ENCODE measurements around the gene CENPS.

The CENPS gene

DNA sequence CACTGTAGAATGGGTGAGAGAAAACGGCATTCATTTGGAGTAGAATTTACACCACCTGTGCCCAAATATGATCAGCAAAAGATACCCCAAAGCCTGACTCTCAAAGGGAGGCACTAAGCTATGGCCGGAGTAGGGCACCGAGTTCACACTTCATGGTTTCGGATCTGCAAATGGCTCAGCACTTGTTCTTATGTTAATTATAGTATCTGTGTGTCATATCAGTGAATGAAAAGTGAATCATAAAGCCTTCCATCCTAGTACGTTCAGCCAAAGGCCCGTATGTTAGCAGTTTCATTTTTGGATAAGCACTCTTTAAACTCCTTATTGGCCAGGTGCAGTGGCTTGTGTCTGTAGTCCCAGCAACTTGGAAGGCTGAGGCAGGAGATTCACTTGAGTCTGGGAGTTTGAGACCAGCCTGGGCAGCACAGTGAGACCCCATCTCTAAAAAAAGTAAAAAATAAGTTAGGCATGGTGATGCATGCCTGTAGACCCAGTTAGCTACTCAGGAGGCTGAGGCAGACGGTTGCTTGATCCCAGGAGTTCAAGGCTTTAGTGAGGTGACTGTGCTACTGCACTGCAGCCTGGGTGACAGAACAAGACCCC is 14.7 kb downstream of the CENPS start:
- TF ChIP-seq, protein P1, sequence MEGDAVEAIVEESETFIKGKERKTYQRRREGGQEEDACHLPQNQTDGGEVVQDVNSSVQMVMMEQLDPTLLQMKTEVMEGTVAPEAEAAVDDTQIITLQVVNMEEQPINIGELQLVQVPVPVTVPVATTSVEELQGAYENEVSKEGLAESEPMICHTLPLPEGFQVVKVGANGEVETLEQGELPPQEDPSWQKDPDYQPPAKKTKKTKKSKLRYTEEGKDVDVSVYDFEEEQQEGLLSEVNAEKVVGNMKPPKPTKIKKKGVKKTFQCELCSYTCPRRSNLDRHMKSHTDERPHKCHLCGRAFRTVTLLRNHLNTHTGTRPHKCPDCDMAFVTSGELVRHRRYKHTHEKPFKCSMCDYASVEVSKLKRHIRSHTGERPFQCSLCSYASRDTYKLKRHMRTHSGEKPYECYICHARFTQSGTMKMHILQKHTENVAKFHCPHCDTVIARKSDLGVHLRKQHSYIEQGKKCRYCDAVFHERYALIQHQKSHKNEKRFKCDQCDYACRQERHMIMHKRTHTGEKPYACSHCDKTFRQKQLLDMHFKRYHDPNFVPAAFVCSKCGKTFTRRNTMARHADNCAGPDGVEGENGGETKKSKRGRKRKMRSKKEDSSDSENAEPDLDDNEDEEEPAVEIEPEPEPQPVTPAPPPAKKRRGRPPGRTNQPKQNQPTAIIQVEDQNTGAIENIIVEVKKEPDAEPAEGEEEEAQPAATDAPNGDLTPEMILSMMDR (IDR thresholded peaks at IDR 0.05; ENCODE audit: low read depth, low read length): no peak
- no peak overlapping the region for H3K4me3 ChIP-seq (ENCODE audit: low read depth, low read length)

DNA sequence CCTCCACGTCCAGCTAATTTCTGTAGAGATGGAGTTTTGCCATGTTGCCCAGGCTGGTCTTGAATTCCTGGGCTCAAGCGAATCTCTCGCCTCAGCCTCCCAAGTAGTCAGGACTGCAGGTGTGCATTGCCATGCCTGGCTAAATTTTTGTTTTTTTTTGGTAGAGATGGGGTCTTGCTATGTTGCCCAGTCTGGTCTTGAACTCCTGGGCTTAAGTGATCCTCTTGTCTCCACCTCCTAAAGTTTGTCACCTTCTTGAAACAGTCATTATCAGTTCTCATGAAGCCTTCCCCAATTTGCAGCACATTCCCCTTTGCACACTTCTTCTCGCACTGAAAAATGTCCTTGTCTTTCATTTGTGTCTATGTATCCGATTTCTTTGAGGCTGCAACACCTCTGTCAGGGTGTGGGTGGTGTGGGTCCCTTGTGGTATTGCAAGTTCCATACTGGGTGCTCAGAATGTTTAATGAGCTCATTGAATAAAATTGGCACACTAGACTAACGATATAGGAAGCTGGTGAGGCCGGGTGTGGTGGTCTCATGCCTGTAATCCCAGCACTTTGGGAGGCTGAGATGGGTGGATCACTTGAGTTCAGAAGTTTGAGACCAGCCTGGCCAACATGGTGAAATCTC is 16.7 kb downstream of the CENPS start:
- H3K4me3 ChIP-seq (ENCODE audit: low read depth, low read length): no peak overlapping the region
- TF ChIP-seq, protein P1 (IDR thresholded peaks at IDR 0.05; ENCODE audit: low read depth, low read length): no peak

DNA sequence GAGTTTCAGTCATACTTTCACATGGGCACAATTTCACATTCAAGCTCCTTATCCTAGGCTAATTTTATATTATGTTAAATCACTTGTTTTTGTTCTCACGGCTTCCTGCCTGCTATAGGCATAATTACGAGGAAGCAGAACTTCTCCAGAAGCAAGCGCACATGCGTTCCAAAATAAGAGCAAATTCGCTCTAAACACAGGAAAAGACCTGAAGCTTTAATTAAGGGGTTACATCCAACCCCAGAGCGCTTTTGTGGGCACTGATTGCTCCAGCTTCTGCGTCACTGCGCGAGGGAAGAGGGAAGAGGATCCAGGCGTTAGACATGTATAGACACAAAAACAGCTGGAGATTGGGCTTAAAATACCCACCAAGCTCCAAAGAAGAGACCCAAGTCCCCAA is 19.5 kb downstream of the CENPS start, which contains the start of gene CORT:
CORT (plus strand) TSS at position 281 of the 400 bp plus-strand sequence. CDS start 193 bp downstream, outside the sequence.
- TF ChIP-seq, protein P1 (IDR thresholded peaks at IDR 0.05; ENCODE audit: low read depth, low read length): no peak
- no peak within 1 kb of the TSS for H3K4me3 ChIP-seq (ENCODE audit: low read depth, low read length)

DNA sequence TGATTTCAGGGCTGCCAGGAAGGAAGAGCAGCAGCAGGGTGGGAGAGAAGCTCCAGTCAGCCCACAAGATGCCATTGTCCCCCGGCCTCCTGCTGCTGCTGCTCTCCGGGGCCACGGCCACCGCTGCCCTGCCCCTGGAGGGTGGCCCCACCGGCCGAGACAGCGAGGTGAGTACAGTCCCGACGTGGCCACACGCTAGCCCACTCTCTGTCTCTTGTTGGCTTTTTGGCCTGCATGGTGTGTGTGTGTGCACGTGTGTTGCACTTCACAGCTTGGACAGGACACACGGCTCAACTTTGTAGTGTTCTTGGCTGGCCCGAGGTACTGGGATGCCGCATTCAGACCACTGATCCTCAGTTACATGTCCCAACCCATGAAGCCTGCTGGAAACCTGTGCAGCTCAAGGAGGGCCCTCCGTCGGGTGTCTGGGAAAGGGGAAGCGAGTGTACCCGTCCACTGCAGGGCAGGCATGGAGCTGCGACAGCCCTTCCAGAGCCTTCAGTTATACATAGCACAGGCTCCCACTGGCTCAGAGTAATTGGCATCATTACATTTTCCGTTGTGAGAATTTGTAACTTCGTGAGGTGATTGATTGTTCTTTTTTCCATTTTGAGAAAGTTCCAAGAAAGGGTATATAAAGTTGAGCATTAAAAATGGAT is 20.1 kb downstream of the CENPS start:
- H3K4me3 ChIP-seq (ENCODE audit: low read depth, low read length): no peak overlapping the region
- TF ChIP-seq, protein P1 (IDR thresholded peaks at IDR 0.05; ENCODE audit: low read depth, low read length): no peak

DNA sequence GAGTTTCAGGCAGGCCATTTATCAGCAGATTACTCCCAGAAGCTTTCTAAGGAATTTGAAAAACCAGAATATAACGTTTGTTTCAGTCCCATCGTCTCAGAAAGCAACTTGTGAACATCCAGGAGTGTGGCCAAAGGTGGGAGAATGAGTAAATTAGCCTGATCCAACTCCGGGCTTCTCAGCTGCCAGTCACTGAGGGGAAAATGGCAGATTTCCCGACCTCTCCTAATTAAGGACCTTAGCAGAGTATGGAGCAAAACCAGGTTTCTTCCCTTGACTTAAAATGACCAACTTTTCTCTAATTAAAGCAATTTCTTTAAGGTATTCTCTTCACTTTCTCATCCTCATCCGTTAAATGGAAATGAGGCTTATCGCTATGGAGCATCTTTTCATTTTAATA is 20.6 kb downstream of the CENPS start:
- TF ChIP-seq, protein P1 (IDR thresholded peaks at IDR 0.05; ENCODE audit: low read depth, low read length): no peak
- no peak overlapping the region for H3K4me3 ChIP-seq (ENCODE audit: low read depth, low read length)

DNA sequence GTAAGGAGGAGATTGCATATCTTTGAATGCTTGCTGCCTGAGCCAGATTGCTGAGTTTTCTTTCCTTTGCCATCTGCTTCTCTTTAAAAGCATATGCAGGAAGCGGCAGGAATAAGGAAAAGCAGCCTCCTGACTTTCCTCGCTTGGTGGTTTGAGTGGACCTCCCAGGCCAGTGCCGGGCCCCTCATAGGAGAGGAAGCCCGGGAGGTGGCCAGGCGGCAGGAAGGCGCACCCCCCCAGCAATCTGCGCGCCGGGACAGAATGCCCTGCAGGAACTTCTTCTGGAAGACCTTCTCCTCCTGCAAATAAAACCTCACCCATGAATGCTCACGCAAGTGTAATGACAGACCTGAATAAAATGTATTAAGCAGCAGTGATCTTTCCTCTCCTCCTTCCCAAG is 21.1 kb downstream of the CENPS start:
- TF ChIP-seq, protein P1 (IDR thresholded peaks at IDR 0.05; ENCODE audit: low read depth, low read length): no peak
- H3K4me3 ChIP-seq (ENCODE audit: low read depth, low read length): peak overlapping the region; percentile 41

DNA sequence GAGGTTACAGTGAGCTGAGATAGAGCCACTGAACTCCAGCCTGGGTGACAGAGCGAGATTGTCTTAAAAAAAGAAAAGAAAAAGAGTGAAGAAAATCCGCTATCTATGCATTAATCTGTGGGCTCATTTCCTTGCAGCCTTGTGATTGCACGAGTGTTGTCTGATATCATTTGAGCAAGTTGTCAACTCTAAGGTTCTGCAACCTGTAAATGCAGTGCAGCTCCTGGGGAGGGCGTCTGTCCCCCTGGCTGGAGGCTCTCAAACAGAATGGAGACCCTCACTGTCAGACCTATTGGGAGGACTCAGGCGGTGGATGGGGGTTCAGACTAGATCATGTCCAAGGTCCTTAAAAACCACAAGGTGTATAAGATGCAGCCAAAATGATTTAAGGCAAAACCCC is 25.8 kb downstream of the CENPS start:
- no peak overlapping the region for H3K4me3 ChIP-seq (ENCODE audit: low read depth, low read length)
- TF ChIP-seq, protein P1 (IDR thresholded peaks at IDR 0.05; ENCODE audit: low read depth, low read length): no peak
